ENCODE measurements around the gene ABCA5. TPM values are rescaled to one million over a fixed set of nuclear protein-coding genes. Genes with fewer than 3 reads are reported as not detected.

The ABCA5 gene
- polyA plus RNA-seq, 1 experiment = 6.5 TPM

- ChIA-PET POLR2A (no interaction called here), CTCF (interaction anchor here (1.2 to 7.8 kb wide), 2 partner anchors 471 to 475 kb away, joined by 3 to 44 read pairs; no protein-coding TSS in a partner anchor)
- H3K36me3 ChIP-seq (ENCODE audit: control insufficient read depth, insufficient read depth, low read length) = no peaks in the 10 kb centered on the region
- H3K4me3 ChIP-seq (ENCODE audit: low read depth, low read length) = no peak overlapping the region
- no peak for TF ChIP-seq CTCF (IDR thresholded peaks at IDR 0.05; ENCODE audit: insufficient read depth, low read depth, low read length)
- no peak for DNase-seq (ENCODE audit: low read depth)
- no peaks in the 10 kb centered on the region for H3K27me3 ChIP-seq (ENCODE audit: control insufficient read depth, insufficient read depth, low read length)
Measured at GRCh38 chr17:69245617-69246016, 81.3 kb downstream of the ABCA5 start.

- no peak for DNase-seq (ENCODE audit: low read depth)
- no peak for TF ChIP-seq CTCF (IDR thresholded peaks at IDR 0.05; ENCODE audit: insufficient read depth, low read depth, low read length)
- Histone ChIP-seq H3K4me3 (ENCODE audit: low read depth, low read length) (no peak overlapping the region), H3K27me3 (ENCODE audit: control insufficient read depth, insufficient read depth, low read length) (no peaks in the 10 kb centered on the region), H3K36me3 (ENCODE audit: control insufficient read depth, insufficient read depth, low read length) (no peaks in the 10 kb centered on the region)
- POLR2A ChIA-PET = no interaction called here
- CTCF ChIA-PET = interaction anchor here (0.9 to 1.0 kb wide), 2 partner anchors 464 to 468 kb away, joined by 3 to 4 read pairs; no protein-coding TSS in a partner anchor
Measured at GRCh38 chr17:69239611-69240600, 87.0 kb downstream of the ABCA5 start.

GRCh38 chr17:69236946-69237345, 90.0 kb downstream of the ABCA5 start:
- no peak for TF ChIP-seq CTCF (IDR thresholded peaks at IDR 0.05; ENCODE audit: insufficient read depth, low read depth, low read length)
- no peaks in the 10 kb centered on the region for H3K36me3 ChIP-seq (ENCODE audit: control insufficient read depth, insufficient read depth, low read length)
- no peak for DNase-seq (ENCODE audit: low read depth)
- POLR2A ChIA-PET = no interaction called here
- no peaks in the 10 kb centered on the region for H3K27me3 ChIP-seq (ENCODE audit: control insufficient read depth, insufficient read depth, low read length)
- CTCF ChIA-PET = interaction anchor here (1.3 to 1.5 kb wide), 2 partner anchors 461 to 465 kb away, joined by 3 to 6 read pairs; no protein-coding TSS in a partner anchor
- H3K4me3 ChIP-seq (ENCODE audit: low read depth, low read length) = no peak overlapping the region

- no peak for TF ChIP-seq CTCF (IDR thresholded peaks at IDR 0.05; ENCODE audit: insufficient read depth, low read depth, low read length)
- H3K36me3 ChIP-seq (ENCODE audit: control insufficient read depth, insufficient read depth, low read length) = no peaks in the 10 kb centered on the region
- DNase-seq (ENCODE audit: low read depth) = no peak
- POLR2A ChIA-PET = no interaction called here
- H3K27me3 ChIP-seq (ENCODE audit: control insufficient read depth, insufficient read depth, low read length) = no peaks in the 10 kb centered on the region
- CTCF ChIA-PET = interaction anchor here (0.7 to 1.8 kb wide), 5 partner anchors 13 to 465 kb away, joined by 3 to 16 read pairs (median 3); no protein-coding TSS in a partner anchor
- no peak overlapping the region for H3K4me3 ChIP-seq (ENCODE audit: low read depth, low read length)
Measured at GRCh38 chr17:69236464-69236863, 90.5 kb downstream of the ABCA5 start.

- H3K4me3 ChIP-seq (ENCODE audit: low read depth, low read length) = no peak overlapping the region
- CTCF ChIA-PET = interaction anchor here (0.7 to 1.8 kb wide), 6 partner anchors 14 to 464 kb away, joined by 3 to 16 read pairs (median 3); no protein-coding TSS in a partner anchor
- peak; percentile 78 for TF ChIP-seq CTCF (IDR thresholded peaks at IDR 0.05; ENCODE audit: insufficient read depth, low read depth, low read length)
- POLR2A ChIA-PET = no interaction called here
- H3K36me3 ChIP-seq (ENCODE audit: control insufficient read depth, insufficient read depth, low read length) = no peaks in the 10 kb centered on the region
- no peaks in the 10 kb centered on the region for H3K27me3 ChIP-seq (ENCODE audit: control insufficient read depth, insufficient read depth, low read length)
- DNase-seq (ENCODE audit: low read depth) = no peak
Measured at GRCh38 chr17:69235338-69236058, 91.4 kb downstream of the ABCA5 start.

Measured in BJ (cell line).